GM21367 (cell line): ENCODE results near the gene TENM4.

Source experiments
- ATAC-seq: cut with Tn5 transposase; IDR thresholded peaks from one replicate; pipeline ENCODE4 v1.9.1; 2021; ENCODE audit not compliant: unreplicated experiment

Gene TENM4

GRCh38 chr11:78772186-78772585 lies 668.6 kb downstream of the TENM4 start:
- ATAC-seq = no peak

- ATAC-seq = no peak
These were observed 669.9 kb downstream of the TENM4 start for GRCh38 chr11:78770931-78771330.

- no peak for ATAC-seq
These were observed 671.9 kb downstream of the TENM4 start for GRCh38 chr11:78768971-78769370.

- ATAC-seq = no peak
These were observed 672.5 kb downstream of the TENM4 start for GRCh38 chr11:78768345-78768744.

DNA sequence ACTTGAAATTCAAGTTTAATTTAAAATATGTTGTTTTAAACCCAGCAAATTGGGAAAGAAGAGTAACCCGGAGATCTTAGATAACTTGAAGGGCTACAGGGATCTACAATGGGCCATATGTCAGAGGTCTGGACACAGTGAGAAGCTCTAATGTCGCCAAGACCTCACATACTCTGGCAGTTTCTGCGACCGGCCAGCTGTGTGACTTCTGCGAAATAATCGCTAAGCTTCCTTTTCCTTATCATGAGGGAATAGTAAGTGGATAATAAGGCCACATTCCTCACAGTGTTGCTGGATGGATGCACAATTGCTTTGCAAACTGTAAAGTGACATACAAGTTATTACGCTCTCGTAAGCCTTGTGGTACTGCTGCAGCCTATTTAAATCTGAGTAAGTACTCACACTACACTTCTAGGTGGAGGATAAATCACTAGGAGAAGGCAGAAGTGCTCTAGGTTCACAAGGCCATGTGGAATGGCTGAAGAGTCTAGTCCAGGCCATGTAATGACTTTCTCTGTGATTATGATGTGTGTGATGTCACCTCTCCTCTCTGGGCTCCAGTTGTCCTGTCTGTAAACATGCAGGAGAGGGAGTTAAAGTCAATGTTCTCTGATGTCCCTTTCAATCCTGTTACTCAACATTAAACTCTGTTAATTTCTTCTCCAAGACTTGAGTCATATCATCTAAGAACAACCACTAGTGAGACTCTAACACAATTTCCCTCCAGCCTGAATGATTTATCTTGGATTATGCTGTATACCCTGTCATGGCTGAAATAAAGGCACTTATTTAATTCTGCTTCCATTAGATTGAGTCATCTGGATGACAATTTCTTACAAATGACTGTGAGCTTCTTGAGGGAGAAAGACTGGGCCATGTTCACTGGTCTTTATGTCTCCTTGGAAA lies 673.5 kb downstream of the TENM4 start:
- no peak for ATAC-seq

- no peak for ATAC-seq
These were observed 675.9 kb downstream of the TENM4 start for GRCh38 chr11:78764946-78765345.

DNA sequence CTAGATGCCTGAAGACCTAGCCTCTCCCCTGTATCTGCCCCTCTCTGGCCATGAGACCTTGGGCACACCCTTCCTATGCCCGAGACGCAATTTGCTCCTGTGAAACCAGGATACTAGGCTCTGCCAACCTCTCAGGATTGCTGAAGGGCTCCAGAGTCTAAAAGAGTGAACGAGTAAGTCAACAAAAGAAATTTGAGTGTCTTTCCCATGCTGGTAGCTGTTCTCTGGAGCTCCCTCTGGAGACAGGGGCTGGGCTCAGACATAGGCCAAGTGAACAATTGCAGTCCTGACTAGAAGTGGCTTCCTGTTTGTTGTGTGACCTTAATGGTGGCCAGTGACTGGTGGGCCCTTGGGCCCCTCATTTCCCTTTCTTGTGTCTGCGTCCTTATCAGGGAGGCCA lies 677.2 kb downstream of the TENM4 start:
- ATAC-seq = no peak

DNA sequence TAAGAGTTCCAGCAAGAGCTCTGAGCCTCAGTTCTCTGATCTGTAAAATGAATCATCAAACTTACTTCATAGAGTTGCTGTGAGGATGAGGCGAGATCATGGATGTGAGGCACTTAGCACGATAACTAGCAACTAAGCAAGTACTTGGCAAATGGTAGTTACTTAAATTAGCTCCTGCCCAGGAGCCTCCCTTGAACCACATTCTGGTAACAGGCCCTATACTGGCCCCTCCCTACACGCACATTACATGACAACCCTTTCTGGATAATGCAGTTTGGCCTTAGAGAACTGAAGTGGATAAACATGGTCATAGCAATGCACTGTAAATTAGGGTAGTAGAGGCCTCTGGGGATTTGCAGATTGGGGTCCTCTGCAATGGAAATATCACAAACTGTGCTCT lies 678.7 kb downstream of the TENM4 start:
- ATAC-seq = no peak

GRCh38 chr11:78759071-78759470 lies 681.8 kb downstream of the TENM4 start:
- ATAC-seq = no peak

GRCh38 chr11:78753297-78753696 lies 687.5 kb downstream of the TENM4 start:
- no peak for ATAC-seq

DNA sequence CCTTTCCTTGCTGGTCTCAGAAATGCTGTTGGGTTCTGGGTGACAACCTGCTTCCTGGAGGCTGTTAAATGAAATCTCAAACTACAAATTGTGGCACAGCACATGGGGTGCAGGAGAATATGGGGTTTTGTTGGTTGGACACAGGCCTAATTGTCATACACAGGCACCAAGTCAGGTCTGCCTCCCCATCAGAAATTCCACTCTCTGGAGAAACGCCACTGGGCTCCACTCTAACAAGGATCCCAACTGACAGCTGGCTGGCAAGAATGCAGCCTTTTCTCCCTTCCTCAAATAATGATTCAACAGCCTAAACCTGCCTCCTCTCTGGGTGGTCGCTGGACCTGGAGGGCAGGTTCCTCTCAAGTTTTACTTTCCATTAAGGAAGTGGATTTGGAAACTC lies 688.3 kb downstream of the TENM4 start:
- ATAC-seq = no peak

DNA sequence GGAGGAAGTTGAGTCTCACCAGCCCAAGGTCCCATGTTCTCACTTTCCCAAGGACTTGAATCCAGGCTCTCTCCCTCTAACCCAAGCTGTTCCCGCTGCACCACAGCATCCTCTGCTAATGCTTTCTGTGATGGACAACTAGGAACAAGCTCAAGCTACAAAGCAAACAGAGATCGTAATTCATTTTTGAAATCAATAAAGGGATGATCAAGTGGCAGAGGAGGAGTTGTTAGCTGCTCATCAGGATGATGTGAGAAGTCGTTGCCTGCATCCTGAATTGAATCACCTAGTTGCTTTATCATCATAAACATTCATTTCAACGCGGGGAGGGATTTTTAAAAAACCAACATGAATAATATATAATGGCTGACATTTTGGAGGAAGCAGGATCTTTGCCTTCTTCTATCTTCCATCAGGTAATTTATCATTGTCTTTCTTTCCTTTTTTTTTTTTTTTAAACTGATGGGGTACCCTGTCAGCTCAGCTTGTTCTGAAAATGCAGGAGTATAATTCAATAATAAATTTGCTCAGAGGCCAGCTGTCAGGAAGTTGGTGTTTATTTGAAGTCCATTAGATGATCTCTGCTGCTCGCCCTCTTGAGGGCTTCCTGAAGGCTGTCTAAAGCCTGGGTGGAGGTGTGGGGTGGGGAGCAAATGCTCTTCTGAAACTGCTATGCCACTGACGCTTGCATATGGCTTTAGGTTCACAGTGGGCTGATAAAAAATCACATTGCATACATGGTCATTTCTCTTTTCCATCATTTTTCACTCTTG lies 691.7 kb downstream of the TENM4 start:
- ATAC-seq = no peak

DNA sequence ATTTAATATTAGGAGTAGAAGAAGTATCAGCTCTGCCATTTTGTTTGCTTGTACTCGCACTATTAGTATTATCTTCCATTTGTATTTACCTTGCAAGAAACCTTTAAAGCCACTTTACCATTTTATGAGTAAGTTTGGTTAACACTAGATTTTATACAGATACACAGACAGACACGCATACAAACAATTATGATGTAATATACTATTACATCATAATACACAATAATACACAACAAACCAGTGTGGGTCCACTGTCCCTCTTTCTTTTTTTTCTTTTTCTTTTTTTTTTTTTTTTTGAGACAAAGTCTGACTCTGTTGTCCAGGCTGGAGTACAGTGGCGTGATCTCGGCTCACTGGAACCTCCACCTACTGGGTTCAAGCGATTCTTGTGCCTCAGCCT lies 695.9 kb downstream of the TENM4 start:
- ATAC-seq = no peak

GRCh38 chr11:78744202-78744601 lies 696.6 kb downstream of the TENM4 start:
- ATAC-seq = no peak

DNA sequence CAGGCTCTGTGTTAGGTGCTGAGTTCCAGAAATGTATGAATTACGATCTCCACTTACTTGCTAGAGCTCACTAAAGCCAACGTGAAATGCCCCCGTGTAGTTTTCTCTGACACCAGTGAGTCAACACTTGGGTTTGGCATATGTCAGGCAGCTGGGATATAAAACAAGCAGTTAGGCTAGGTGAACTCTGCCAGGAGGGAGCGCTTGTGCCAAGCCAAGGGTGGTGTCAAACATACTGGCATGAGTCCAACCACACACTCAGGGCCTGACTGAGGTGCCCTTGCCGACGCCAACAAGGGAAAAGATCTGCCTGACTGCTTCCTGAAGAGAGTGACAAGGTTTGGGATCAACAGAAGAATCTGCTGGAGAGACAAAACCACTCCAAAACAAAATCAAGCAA lies 698.4 kb downstream of the TENM4 start:
- ATAC-seq = no peak

GRCh38 chr11:78741741-78742140 lies 699.1 kb downstream of the TENM4 start:
- no peak for ATAC-seq

DNA sequence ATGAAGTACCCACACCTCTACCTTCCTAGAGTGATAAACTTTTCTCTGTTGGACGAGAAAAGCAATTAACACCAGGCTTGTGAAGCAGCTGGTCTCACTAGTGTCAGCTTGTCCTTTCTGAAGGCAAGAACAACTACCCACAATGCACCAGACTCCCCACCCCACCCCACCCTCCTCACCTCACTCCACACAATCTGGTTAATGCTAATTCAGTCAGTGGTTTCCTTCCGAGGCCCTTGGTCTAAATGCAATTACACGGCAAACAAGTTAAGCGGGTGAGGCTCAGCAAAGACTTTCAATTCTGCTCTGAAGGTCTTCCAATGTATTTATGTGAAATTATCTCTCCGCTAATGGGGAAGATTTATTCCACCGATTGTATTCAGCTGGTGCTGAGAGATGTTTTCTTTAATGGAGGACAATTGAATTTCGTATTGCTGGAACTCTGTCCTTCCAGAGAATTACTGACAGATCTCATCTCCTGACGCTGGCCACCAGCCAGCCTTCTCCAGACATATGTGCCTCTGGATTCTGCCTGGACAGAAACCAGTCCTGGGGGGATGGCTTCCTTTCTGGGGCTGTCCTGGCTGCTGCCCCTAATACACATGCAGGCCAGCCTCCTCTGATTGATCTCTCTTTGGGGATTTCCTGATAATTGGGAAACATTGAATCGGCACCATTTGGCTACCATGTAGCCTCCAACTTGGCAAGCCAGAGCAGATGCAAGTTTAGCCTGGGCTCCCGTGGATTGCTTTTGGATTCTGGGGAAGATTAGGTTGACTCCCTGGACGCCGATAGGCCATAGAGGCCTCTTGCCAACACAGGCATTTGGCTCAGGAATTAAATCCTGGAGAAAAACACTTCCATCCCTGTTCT lies 700.4 kb downstream of the TENM4 start:
- no peak for ATAC-seq

GRCh38 chr11:78737891-78738290 lies 702.9 kb downstream of the TENM4 start:
- ATAC-seq = no peak

GRCh38 chr11:78737301-78737700 lies 703.5 kb downstream of the TENM4 start:
- ATAC-seq = no peak

DNA sequence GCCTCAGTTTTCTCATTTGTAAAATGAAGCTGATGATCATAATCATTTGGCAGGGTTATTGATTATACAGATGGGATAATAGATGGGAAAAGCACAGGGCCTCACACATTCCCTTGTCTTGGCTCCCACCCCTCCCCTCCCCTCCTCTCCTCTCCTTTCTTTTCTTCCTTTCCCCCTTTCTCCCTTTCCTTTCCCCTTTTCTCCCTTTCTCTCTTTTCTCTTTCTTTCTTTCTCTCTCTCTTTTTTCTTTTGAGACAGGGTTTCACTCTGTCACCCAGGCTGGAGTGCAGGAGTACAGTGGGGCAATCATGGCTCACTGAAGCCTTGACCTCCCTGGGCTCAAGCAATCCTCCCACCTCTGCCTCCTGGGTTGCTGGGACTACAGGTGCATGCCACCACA lies 705.1 kb downstream of the TENM4 start:
- ATAC-seq = no peak

GRCh38 chr11:78733031-78733430 lies 707.8 kb downstream of the TENM4 start:
- ATAC-seq = no peak
